ENCODE data around the gene ODR4.
"Not testable (repeated sequence)": the region's sequence is repeated elsewhere in the genome, so short reads cannot be mapped to it uniquely, and the experiment has no call there.

The ODR4 gene

DNA sequence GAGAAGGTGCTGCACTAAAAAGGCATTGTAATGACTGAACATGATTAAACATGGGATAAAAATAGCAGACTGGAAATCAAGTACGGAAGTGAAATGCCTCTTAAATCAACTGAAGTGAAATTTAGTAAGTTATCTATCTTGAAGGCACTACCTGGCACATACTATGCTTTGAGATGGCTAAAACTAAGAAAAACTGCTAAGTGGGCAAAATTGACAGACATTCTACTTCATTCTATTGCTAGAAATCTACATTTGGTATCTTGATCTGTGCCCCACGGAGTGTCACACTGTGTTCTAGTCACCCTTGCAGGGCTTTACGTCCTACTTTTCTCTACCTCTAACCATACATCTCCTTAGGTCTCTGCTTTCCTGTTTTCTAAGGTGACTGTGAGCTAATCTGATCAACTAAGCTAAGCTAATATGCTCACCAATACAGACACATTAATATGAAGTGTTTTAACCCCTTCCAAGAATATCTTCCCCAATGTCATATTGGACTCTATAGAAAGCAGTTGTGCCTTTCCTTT lies 81.2 kb downstream of the ODR4 start:
- Mint-ChIP-seq H3K4me3 (no peak overlapping the region), H3K36me3 (no peaks in the 10 kb centered on the region), H3K27me3 (no peaks in the 10 kb centered on the region), H3K4me1 (no peaks in the 10 kb centered on the region), H3K9me3 (no peaks in the 10 kb centered on the region), H3K27ac (no peak overlapping the region)

DNA sequence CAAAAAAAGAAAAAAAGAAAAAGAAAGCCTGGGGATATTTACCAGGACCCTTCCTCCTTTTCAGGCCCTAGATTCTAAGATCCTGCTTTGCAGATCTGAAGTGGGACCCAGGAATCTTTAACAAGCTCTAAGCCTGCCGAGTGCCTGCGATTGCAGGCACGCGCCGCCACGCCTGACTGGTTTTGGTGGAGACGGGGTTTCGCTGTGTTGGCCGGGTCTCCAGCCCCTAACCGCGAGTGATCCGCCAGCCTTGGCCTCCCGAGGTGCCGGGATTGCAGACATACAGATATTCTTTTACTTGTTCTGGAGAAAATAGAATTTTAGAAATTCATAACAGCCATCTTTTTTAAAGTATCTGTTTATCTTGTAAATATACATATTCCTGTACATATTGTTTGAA lies 83.5 kb downstream of the ODR4 start:
- H3K4me1 Mint-ChIP-seq, H3K36me3 Mint-ChIP-seq, H3K9me3 Mint-ChIP-seq, H3K4me3 Mint-ChIP-seq, H3K27ac Mint-ChIP-seq, H3K27me3 Mint-ChIP-seq: not testable (repeated sequence)

DNA sequence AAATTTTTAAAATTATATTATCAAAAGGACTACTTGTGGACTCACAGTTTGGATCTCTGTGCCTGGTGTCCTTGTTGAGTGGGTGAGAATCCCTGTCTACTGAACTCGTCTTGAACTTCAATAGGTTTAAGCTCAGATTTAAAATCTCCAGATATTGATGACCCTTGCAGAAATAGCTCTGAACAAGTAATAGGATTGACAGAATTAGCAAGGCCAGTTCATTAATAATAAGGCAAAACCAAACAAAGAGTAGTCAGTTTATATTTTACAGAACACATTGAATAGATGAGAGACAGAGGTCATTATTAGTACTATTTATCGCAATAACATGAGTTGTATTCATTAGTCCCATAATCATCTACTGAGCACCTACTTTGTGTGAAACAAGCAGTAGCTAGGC lies 85.4 kb downstream of the ODR4 start, which contains the start of gene PDC:
Gene PDC (minus strand): TSS at position 101 of the 400 bp plus-strand sequence. CDS start 11,655 bp downstream, outside the sequence.
- H3K9me3 Mint-ChIP-seq = peaks cover 1% of the 10 kb centered on the region
- no peaks in the 10 kb centered on the region for H3K4me1 Mint-ChIP-seq
- no peak within 1 kb of the TSS for H3K27ac Mint-ChIP-seq
- H3K27me3 Mint-ChIP-seq = no peaks in the 10 kb centered on the region
- no peaks in the 10 kb centered on the region for H3K36me3 Mint-ChIP-seq
- H3K4me3 Mint-ChIP-seq = no peak within 1 kb of the TSS

DNA sequence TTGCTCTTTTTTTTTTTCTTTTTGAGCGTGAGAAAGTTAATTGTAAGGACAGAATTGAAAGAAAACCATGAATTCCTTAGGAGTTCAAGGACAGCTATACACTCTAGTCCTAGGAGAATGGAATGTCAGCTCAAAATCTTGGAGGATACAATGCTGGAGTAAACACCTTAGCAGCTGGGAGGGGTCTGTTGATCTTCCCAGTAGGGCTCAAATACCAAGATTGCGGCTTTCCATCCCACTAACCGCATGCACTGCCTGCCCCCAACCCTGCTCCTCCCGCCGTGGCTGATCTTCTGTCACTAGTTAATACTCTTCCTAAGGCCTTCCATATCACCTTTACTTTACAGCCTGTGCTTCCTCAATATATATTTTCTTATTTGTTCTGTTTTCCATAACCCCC lies 87.9 kb downstream of the ODR4 start:
- H3K27ac Mint-ChIP-seq = no peak overlapping the region
- H3K4me3 Mint-ChIP-seq = no peak overlapping the region
- peaks cover 5% of the 10 kb centered on the region for H3K9me3 Mint-ChIP-seq
- H3K4me1 Mint-ChIP-seq = no peaks in the 10 kb centered on the region
- H3K36me3 Mint-ChIP-seq = no peaks in the 10 kb centered on the region
- peaks cover 8% of the 10 kb centered on the region for H3K27me3 Mint-ChIP-seq

DNA sequence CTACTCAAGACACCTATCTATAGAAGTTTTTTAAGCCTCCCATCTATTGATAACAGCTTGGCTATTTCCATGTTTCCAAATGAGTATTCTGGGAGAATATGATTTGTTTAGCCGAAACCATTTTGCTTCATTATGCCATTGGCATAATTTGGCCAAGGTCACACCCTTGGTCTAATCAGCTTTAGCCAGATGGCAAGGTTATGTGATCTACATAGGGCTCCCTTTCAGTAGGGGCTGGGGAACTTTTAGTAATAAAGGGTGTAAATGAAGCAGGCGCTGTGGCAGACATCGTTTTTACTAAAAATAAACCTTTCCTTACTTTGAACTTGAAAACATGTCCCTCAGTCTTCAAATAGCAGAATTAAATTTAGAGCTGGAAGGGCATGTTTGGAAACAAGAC lies 88.3 kb downstream of the ODR4 start:
- H3K9me3 Mint-ChIP-seq = peaks cover 5% of the 10 kb centered on the region
- H3K27ac Mint-ChIP-seq = no peak overlapping the region
- H3K36me3 Mint-ChIP-seq = no peaks in the 10 kb centered on the region
- peaks cover 8% of the 10 kb centered on the region for H3K27me3 Mint-ChIP-seq
- no peaks in the 10 kb centered on the region for H3K4me1 Mint-ChIP-seq
- no peak overlapping the region for H3K4me3 Mint-ChIP-seq

DNA sequence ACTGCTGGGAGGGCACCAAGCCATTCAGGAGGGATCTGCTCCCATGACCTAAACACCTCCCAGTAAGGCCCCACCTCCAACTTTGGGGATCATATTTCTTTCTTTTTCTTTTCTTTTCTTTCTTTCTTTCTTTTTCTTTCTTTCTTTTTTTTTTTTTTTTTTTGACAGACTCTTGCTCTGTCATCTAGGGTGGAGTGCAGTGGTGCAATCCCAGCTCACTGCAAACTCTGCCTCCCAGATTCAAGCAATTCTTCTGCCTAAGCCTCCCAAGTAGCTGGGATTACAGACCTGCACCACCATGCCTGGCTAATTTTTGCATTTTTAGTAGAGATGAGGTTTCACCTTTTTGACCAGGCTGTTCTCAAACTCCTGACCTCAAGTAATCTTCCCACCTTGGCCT lies 89.9 kb downstream of the ODR4 start:
- H3K27me3 Mint-ChIP-seq, H3K27ac Mint-ChIP-seq, H3K4me1 Mint-ChIP-seq, H3K4me3 Mint-ChIP-seq, H3K36me3 Mint-ChIP-seq, H3K9me3 Mint-ChIP-seq: not testable (repeated sequence)

DNA sequence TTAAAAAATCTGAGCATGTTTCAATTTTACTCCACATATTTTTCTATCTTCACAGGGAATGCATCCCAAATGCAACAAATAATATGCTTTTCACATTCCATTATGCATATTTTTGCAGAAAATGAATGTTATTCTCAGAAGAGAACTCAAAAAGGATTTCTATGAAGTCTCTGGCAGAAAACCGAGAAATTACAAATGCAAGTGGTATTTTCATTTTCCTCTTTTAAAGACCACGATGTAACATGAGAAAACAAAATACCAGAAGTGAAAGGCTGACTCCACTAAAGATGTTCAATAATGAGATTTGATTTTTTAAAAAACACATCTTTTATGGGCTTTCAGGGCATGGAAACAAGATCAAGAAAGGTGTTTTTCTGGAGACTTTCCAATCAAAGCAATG lies 90.3 kb downstream of the ODR4 start:
- Mint-ChIP-seq H3K4me1 (no peaks in the 10 kb centered on the region), H3K9me3 (peaks cover 5% of the 10 kb centered on the region), H3K4me3 (no peak overlapping the region), H3K36me3 (no peaks in the 10 kb centered on the region), H3K27ac (no peak overlapping the region), H3K27me3 (peaks cover 8% of the 10 kb centered on the region)

Measured in activated naive CD4-positive, alpha-beta T cell treated with anti-CD3 and anti-CD28 coated beads, Interleukin-2, amount 50 U/mL, for 24 hours (primary cell).